Muscle layer of colon (tissue), 2 donors: Measurements from ENCODE around the gene EFNB1.

ENCODE experiments used
- H3K27ac ChIP-seq: one replicate; pipeline ENCODE4 v1.7.0; 2013; ENCODE audit warnings: low read depth, mild to moderate bottlenecking, low read length, moderate library complexity
- H3K27me3 ChIP-seq, 2 donors: one replicate each; pipeline ENCODE4 v1.7.0; 2013; ENCODE audit warnings: low read length in 2 of 2, mild to moderate bottlenecking in 2 of 2; ENCODE audit not compliant: insufficient read depth in 2 of 2, control insufficient read depth in 1 of 2
- H3K36me3 ChIP-seq: one replicate; pipeline ENCODE4 v1.7.0; 2013; ENCODE audit warnings: mild to moderate bottlenecking, low read length; ENCODE audit not compliant: insufficient read depth
- H3K4me1 ChIP-seq: one replicate; pipeline ENCODE4 v1.7.0; 2013; ENCODE audit warnings: mild to moderate bottlenecking, low read length; ENCODE audit not compliant: insufficient read depth
- H3K4me3 ChIP-seq, 2 donors: one replicate each; pipeline ENCODE4 v1.7.0; 2013; ENCODE audit warnings: low read length in 2 of 2, low read depth in 1 of 2, mild to moderate bottlenecking in 1 of 2, moderate library complexity in 1 of 2
- H3K9ac ChIP-seq: one replicate; pipeline ENCODE4 v1.7.0; 2013; ENCODE audit warnings: low read length
- H3K9me3 ChIP-seq: one replicate; pipeline ENCODE4 v1.7.0; 2013; ENCODE audit warnings: mild to moderate bottlenecking, low read length
- donor health status: abdominal sarcoma.
- donor health status: Adenocarcinoma of cecum.

EFNB1 gene

GRCh38 chrX:68848189-68848940, 19.5 kb downstream of the EFNB1 start:
- Histone ChIP-seq H3K27me3 (peaks cover 0 to 4% of the 10 kb centered on the region in 2 donors), H3K27ac (no peak overlapping the region), H3K36me3 (no peaks in the 10 kb centered on the region), H3K9ac (no peak overlapping the region), H3K9me3 (no peaks in the 10 kb centered on the region), H3K4me3 (no peak overlapping the region), H3K4me1 (peaks cover 9% of the 10 kb centered on the region)

- Histone ChIP-seq H3K27me3 (no peaks in the 10 kb centered on the region), H3K4me3 (no peak overlapping the region), H3K36me3 (no peaks in the 10 kb centered on the region), H3K9ac (no peak overlapping the region), H3K9me3 (no peaks in the 10 kb centered on the region), H3K27ac (no peak overlapping the region), H3K4me1 (peaks cover 9% of the 10 kb centered on the region)
These were observed 22.3 kb downstream of the EFNB1 start for GRCh38 chrX:68851082-68851481.

GRCh38 chrX:68852046-68852445, 23.2 kb downstream of the EFNB1 start:
- Histone ChIP-seq H3K4me3 (no peak overlapping the region), H3K9ac (no peak overlapping the region), H3K27me3 (peaks cover 0 to 3% of the 10 kb centered on the region in 2 donors), H3K9me3 (no peaks in the 10 kb centered on the region), H3K4me1 (peaks cover 1% of the 10 kb centered on the region), H3K27ac (no peak overlapping the region), H3K36me3 (no peaks in the 10 kb centered on the region)

- no peaks in the 10 kb centered on the region for H3K9me3 ChIP-seq
- no peak overlapping the region for H3K4me3 ChIP-seq
- no peaks in the 10 kb centered on the region for H3K4me1 ChIP-seq
- no peaks in the 10 kb centered on the region for H3K36me3 ChIP-seq
- H3K27ac ChIP-seq: no peak overlapping the region
- H3K27me3 ChIP-seq: peaks cover 0 to 3% of the 10 kb centered on the region in 2 donors
- H3K9ac ChIP-seq: no peak overlapping the region
These were observed 24.9 kb downstream of the EFNB1 start for GRCh38 chrX:68853665-68854251.

GRCh38 chrX:68865300-68865699, 36.5 kb downstream of the EFNB1 start:
- no peaks in the 10 kb centered on the region for H3K36me3 ChIP-seq
- no peaks in the 10 kb centered on the region for H3K9me3 ChIP-seq
- H3K4me3 ChIP-seq: no peak overlapping the region
- peaks cover 0 to 17% of the 10 kb centered on the region in 2 donors for H3K27me3 ChIP-seq
- H3K4me1 ChIP-seq: no peaks in the 10 kb centered on the region
- H3K9ac ChIP-seq: no peak overlapping the region
- H3K27ac ChIP-seq: no peak overlapping the region

- H3K4me1 ChIP-seq: no peaks in the 10 kb centered on the region
- no peaks in the 10 kb centered on the region for H3K36me3 ChIP-seq
- no peak overlapping the region for H3K27ac ChIP-seq
- H3K9ac ChIP-seq: no peak overlapping the region
- H3K9me3 ChIP-seq: no peaks in the 10 kb centered on the region
- no peak overlapping the region for H3K4me3 ChIP-seq
- peaks cover 0 to 17% of the 10 kb centered on the region in 2 donors for H3K27me3 ChIP-seq
These were observed 37.1 kb downstream of the EFNB1 start for GRCh38 chrX:68865926-68866325.

- H3K36me3 ChIP-seq: no peaks in the 10 kb centered on the region
- no peaks in the 10 kb centered on the region for H3K4me1 ChIP-seq
- H3K9ac ChIP-seq: no peak overlapping the region
- H3K4me3 ChIP-seq: no peak overlapping the region
- H3K27ac ChIP-seq: no peak overlapping the region
- no peaks in the 10 kb centered on the region for H3K9me3 ChIP-seq
- H3K27me3 ChIP-seq: peaks cover 0 to 17% of the 10 kb centered on the region in 2 donors
These were observed 38.8 kb downstream of the EFNB1 start for GRCh38 chrX:68867458-68868112.

GRCh38 chrX:68868316-68868715, 39.5 kb downstream of the EFNB1 start:
- H3K36me3 ChIP-seq: no peaks in the 10 kb centered on the region
- no peaks in the 10 kb centered on the region for H3K9me3 ChIP-seq
- no peak overlapping the region for H3K4me3 ChIP-seq
- no peak overlapping the region for H3K27ac ChIP-seq
- no peak overlapping the region for H3K9ac ChIP-seq
- peaks cover 0 to 22% of the 10 kb centered on the region in 2 donors for H3K27me3 ChIP-seq
- no peaks in the 10 kb centered on the region for H3K4me1 ChIP-seq

- H3K27ac ChIP-seq: no peak overlapping the region
- no peaks in the 10 kb centered on the region for H3K4me1 ChIP-seq
- H3K27me3 ChIP-seq: peaks cover 0 to 23% of the 10 kb centered on the region in 2 donors
- H3K4me3 ChIP-seq: no peak overlapping the region
- no peaks in the 10 kb centered on the region for H3K9me3 ChIP-seq
- no peak overlapping the region for H3K9ac ChIP-seq
- H3K36me3 ChIP-seq: no peaks in the 10 kb centered on the region
These were observed 40.3 kb downstream of the EFNB1 start for GRCh38 chrX:68868902-68869800.

GRCh38 chrX:68870357-68870756, 41.5 kb downstream of the EFNB1 start:
- Histone ChIP-seq H3K4me3 (no peak overlapping the region), H3K36me3 (no peaks in the 10 kb centered on the region), H3K9ac (no peak overlapping the region), H3K27me3 (peaks cover 0 to 23% of the 10 kb centered on the region in 2 donors), H3K9me3 (no peaks in the 10 kb centered on the region), H3K27ac (no peak overlapping the region), H3K4me1 (no peaks in the 10 kb centered on the region)

GRCh38 chrX:68872171-68872570, 43.4 kb downstream of the EFNB1 start:
- no peak overlapping the region for H3K9ac ChIP-seq
- no peaks in the 10 kb centered on the region for H3K4me1 ChIP-seq
- no peaks in the 10 kb centered on the region for H3K9me3 ChIP-seq
- peaks cover 0 to 16% of the 10 kb centered on the region in 2 donors for H3K27me3 ChIP-seq
- H3K27ac ChIP-seq: no peak overlapping the region
- H3K4me3 ChIP-seq: no peak overlapping the region
- no peaks in the 10 kb centered on the region for H3K36me3 ChIP-seq
